ENCODE measurements around the gene SNRNP48.

The SNRNP48 gene

DNA sequence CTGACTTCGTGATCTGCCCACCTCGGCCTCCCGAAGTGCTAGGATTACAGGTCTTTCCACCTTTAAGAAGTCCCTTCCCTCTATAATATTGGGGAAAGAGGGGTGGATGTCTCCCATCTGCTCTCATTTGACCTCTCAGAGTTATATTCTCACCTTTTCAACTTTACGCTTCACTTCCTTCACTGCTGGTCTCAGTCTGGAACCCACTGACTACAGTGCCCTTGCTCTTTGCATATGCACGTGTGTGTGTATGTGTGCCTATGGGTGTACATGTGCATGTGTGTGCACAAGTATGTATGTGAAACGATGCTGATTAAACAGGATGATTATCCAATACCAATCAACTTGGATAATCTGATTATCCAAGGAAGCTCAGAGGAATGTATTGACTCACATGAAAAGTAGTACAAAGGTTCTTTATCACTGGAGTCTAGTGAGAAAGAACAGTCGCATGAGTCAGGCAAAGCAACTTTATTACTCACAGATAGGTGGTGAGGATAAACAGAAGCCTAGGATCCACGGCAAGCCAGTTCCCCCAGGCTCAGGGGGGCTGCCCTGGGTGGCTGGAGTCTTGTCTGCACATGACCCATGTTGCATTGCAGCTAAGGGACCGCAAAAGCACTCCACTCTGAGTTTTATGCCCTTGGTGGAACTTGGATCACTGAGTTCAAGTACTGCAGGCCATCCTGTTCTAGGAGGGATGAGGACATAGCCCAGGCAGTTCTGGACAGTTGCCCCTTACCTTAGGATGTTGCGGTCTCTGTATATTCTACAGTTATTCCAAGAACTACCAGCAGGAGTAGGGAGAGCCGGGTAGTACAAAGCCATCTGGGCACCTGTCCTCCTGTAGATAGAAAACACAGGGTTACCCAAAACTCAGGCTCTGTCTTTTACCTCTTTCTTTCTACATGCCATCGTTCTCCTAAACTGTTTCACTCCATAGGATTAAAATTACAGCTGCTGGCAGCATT, 50.9 kb downstream of the SNRNP48 start:
- DNase-seq (ENCODE audit: low read depth, low spot score): no peak

DNA sequence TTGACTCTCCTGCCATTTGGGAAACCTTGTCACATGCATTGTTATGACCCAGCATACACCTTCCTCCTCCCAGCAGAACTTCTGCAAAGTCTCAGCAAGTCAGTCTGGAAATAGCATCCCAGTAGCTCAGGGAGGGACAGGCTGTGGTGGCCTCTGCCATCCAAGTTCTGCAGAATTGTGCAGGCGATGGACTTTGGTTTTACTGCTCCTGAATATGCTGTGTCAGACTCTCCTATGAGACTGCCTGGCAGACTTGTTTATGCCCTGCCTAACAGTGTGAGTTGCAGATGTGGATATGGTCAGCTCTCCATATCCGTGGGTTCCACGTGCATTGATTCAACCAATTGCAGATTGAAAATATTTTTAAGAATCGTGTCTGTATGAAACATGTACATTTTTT, 52.8 kb downstream of the SNRNP48 start:
- DNase-seq (ENCODE audit: low read depth, low spot score): no peak

DNA sequence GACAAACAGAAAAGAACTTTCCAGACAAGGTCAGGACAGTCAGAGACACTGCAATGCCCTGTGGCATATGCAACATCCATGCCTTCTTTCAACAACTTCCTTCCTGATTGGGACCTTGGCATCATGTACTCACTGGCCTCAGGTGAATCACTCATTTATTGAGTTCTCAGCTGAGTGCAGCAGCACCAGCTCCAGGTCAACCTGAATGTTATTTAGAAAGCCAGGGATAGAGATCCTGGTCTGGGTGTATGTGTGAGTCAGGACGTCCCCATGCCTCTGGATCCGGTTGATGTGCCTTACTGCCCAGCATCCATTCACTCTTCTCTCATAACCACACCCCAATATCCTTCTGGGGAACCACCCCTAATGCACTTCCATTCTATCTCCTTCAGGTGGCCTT, 54.4 kb downstream of the SNRNP48 start:
- DNase-seq (ENCODE audit: low read depth, low spot score): no peak

DNA sequence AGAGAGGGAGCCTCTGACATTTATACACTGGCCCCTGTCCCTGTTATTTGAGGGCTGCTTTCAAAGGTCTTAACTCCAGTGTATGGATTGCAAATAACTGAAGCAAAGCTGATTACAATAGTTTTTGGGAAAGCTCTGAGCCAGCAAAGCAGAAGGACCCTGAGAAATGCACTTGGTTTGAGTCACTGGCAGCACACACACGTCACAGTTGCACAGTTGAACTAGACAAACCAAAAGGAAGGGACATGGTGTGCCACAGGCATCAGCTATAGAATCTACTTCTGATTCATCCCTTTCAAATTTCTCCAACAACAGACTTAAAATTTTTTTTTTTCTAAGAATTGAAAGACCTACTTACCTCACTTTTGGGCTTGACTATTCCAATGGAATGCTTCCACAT, 56.4 kb downstream of the SNRNP48 start:
- no peak for DNase-seq (ENCODE audit: low read depth, low spot score)

DNA sequence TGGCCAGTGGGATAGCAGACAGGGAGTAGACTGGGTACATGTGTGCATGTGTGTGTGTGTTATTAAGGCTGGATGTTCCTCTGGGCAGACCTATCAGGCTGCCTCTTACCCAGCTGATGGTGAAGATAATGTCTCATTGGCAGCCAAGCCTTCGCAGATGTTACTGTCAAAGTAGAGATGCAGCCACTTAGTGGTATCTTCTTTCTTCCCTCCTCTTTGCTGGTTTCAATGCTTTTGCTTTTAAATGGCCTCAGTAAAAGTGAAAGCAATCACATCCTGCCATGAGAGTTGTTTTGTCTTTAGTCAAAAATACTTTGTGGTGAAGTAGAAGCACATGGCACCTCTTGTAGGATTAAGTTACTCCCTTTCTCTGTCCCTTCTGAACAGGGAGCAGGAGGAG, 57.5 kb downstream of the SNRNP48 start:
- DNase-seq (ENCODE audit: low read depth, low spot score): no peak

DNA sequence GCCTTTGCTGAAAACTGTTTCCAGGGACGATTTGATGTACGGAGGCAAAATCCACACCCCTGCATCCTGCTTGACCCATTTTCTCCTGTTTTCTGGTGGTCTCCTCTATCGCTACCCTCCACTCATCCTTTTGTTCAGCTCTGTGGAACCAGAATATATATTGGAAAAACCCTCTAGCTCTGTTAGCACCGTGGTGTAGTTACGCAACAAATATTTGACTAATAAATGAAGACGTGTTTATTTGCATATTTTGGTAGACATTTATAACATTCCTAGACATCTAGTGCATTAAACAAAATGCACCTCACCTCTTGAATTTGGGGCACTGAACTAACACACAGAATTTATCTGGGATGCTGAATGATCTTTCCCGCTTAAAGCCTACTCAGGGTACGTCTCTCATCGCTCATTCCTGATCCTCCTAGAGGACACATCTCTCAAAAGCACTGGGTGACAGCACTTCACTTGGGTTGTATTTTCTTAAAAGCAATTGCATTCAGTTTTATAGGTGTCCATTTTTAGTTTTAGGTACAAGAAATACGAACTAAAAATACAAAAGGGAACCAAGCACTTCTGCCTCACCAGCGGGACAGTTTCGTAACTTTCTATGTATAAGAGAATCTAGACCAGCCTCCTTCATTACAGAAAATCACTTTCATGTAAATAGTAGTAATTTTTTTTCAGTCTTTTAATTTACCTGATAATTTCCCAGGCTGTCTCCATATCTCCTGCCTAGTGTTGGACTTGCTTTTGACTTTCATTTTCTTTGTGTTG, 59.2 kb downstream of the SNRNP48 start:
- no peak for DNase-seq (ENCODE audit: low read depth, low spot score)

DNA sequence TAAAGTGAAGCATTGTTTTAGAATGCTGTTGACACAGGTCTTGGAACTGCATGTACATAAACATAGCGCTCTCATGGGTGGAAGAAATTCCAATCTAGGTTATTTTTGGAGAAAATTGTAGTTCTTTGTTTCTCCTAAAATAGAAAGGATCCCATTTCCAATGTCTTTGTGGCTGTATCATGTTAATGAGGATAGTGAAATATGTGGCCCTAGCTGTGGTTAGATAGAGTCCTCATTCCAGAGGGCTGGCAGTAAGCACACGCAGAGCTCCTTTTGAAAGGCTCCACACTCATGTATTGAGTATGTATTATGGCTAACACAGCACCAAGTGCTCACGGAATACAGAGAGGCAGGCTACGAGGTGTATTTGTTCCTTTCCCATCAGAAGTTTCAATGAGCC, 60.9 kb downstream of the SNRNP48 start:
- no peak for DNase-seq (ENCODE audit: low read depth, low spot score)

DNA sequence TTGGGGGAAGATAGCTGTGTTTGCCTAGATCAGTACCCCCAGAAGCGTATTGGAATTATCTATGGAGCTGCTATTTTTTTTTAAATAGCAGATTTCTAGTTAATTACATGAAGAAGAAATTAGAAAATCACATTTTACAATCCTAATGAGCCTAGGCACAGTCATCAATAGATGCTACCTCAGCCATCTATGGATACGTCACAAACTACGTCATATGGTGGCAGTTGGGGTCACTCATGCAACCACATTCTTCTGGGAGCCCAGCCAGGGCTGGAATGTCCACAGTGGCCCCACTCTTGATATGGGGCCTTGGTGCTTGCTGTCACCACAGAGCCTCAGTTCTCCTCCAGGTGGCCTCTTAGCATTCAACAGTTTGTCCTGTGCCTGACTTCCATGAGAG, 63.0 kb downstream of the SNRNP48 start:
- DNase-seq (ENCODE audit: low read depth, low spot score): no peak

DNA sequence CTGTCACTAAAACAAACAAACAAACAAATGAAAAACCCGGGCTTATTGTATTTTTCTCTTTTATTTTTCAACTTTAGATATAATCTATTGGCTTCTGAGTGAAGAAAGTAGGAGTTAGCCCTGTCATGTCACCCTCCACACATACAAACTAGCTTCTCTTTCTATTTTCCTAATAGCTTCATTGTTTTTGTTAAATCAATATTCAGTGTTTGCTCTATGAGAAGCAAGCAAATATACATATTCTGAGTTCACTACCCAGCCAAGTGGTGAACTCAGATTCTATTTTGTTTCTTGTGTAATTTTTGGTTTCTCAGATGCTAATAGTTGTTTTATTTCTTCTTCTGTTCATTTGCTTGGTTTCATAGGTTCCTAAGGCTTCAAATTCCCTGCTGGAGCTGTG, 66.4 kb downstream of the SNRNP48 start:
- no peak for DNase-seq (ENCODE audit: low read depth, low spot score)

DNA sequence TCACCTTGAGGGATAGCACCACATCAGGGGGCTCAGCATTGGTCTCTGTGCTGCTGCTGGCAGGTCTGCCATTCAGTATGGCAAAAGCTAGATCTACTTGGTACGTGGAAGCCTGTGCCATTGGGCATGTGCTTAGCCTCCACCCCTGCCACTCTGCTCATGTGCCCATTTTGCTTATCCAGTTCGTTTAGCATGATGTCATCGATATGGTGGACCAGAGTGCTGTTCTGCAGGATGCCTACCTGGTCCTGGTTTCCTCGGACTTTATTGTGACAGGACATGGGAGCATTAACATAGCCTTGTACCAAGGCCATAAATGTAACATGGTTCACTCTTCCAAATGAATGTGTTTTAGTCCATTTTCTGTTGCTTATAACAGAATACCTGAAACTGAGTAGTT, 68.5 kb downstream of the SNRNP48 start:
- no peak for DNase-seq (ENCODE audit: low read depth, low spot score)

DNA sequence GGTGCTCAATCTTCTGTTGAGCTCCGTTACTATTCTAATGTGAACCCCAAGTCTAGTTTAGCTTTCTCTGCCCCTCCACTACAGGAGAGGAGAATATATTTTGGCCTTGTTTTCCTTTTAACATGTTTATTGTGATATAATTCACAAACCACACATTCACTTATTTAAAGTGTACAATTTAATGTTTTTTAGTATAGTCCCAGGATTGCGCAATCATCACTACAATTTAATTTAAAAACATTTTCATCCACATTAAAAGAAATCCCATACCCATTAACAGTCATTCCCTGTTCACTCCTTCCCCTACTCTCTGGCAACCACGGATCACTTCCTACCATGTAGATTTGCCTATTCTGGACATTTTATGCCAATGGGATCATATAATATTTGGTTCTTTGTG, 71.4 kb downstream of the SNRNP48 start:
- DNase-seq (ENCODE audit: low read depth, low spot score): no peak

Measured in activated naive CD8-positive, alpha-beta T cell treated with anti-CD3 and anti-CD28 coated beads, Interleukin-2, amount 50 U/mL, for 16 hours (primary cell).